Measurements from ENCODE around the gene ALDH1A3.

The ALDH1A3 gene

GRCh38 chr15:100926971-100927756 lies 47.5 kb downstream of the ALDH1A3 start:
- DNase-seq, result no peak

GRCh38 chr15:100928632-100929280 lies 49.1 kb downstream of the ALDH1A3 start:
- no peak for DNase-seq

GRCh38 chr15:100929641-100930042 lies 50.0 kb downstream of the ALDH1A3 start:
- DNase-seq, result no peak

- no peak for DNase-seq
Measured at GRCh38 chr15:100930306-100930848, 50.7 kb downstream of the ALDH1A3 start.

GRCh38 chr15:100931143-100931890 lies 51.7 kb downstream of the ALDH1A3 start:
- no peak for DNase-seq

- DNase-seq, result no peak
Measured at GRCh38 chr15:100932676-100933348, 53.2 kb downstream of the ALDH1A3 start.

- no peak for DNase-seq
Measured at GRCh38 chr15:100934166-100934565, 54.5 kb downstream of the ALDH1A3 start.

GRCh38 chr15:100934726-100935125 lies 55.1 kb downstream of the ALDH1A3 start:
- DNase-seq, result no peak

- DNase-seq, result no peak
Measured at GRCh38 chr15:100937171-100937570, 57.5 kb downstream of the ALDH1A3 start.

GRCh38 chr15:100939791-100940190 lies 60.2 kb downstream of the ALDH1A3 start:
- no peak for DNase-seq

- DNase-seq, result no peak
Measured at GRCh38 chr15:100940767-100941379, 61.2 kb downstream of the ALDH1A3 start.

- no peak for DNase-seq
Measured at GRCh38 chr15:100941536-100941935, 61.9 kb downstream of the ALDH1A3 start.

- no peak for DNase-seq
Measured at GRCh38 chr15:100942656-100943425, 63.2 kb downstream of the ALDH1A3 start.

GRCh38 chr15:100944244-100944895 lies 64.7 kb downstream of the ALDH1A3 start:
- DNase-seq, result no peak

- no peak for DNase-seq
Measured at GRCh38 chr15:100944986-100945385, 65.4 kb downstream of the ALDH1A3 start.

GRCh38 chr15:100947760-100948429 lies 68.3 kb downstream of the ALDH1A3 start:
- no peak for DNase-seq

- DNase-seq, result no peak
Measured at GRCh38 chr15:100948430-100948762, 68.8 kb downstream of the ALDH1A3 start.

- DNase-seq, result no peak
Measured at GRCh38 chr15:100949691-100950090, 70.1 kb downstream of the ALDH1A3 start.

- DNase-seq, result no peak
Measured at GRCh38 chr15:100951965-100952364, 72.3 kb downstream of the ALDH1A3 start.

GRCh38 chr15:100952566-100952965 lies 72.9 kb downstream of the ALDH1A3 start:
- DNase-seq, result no peak
